Mesenchymal stem cell (in vitro differentiated cells and primary cell): ENCODE results near the gene HUNK.

Experiments used
- DNase-seq: peaks from one replicate; pipeline ENCODE4 v3.0.0-alpha.2; 2013
- H2AFZ ChIP-seq: one replicate; pipeline ENCODE4 v1.6.1; 2013; ENCODE audit warnings: low read depth, mild to moderate bottlenecking, control low read depth, inconsistent platforms, low read length, moderate library complexity
- H2AK5ac ChIP-seq: 2 replicates; pipeline ENCODE4 v1.6.1; 2013; ENCODE audit warnings: low read length, moderate library complexity, mild to moderate bottlenecking, inconsistent platforms; ENCODE audit not compliant: severe bottlenecking
- H2BK120ac ChIP-seq: one replicate; pipeline ENCODE4 v1.6.1; 2013; ENCODE audit warnings: low read depth, mild to moderate bottlenecking, inconsistent platforms, low read length, moderate library complexity
- H2BK12ac ChIP-seq, 2 experiments: one replicate each; pipeline ENCODE4 v1.6.1; 2013; ENCODE audit warnings: inconsistent platforms in 2 of 2, low read length in 2 of 2, mild to moderate bottlenecking in 2 of 2, moderate library complexity in 2 of 2, control low read depth in 1 of 2
- H2BK15ac ChIP-seq: one replicate; pipeline ENCODE4 v1.6.1; 2013; ENCODE audit warnings: mild to moderate bottlenecking, low read depth, inconsistent platforms; ENCODE audit not compliant: poor library complexity, severe bottlenecking
- H2BK5ac ChIP-seq: 2 replicates; pipeline ENCODE4 v1.6.1; 2013; ENCODE audit warnings: low read depth, mild to moderate bottlenecking, low read length, control low read depth, inconsistent platforms; ENCODE audit not compliant: poor library complexity, severe bottlenecking
- H3K14ac ChIP-seq, 2 experiments: one replicate each; pipeline ENCODE4 v1.6.1; 2013; ENCODE audit warnings: inconsistent platforms in 2 of 2, low read length in 2 of 2, control low read depth in 1 of 2, mild to moderate bottlenecking in 1 of 2, moderate library complexity in 1 of 2
- H3K18ac ChIP-seq, 2 experiments: one replicate each; pipeline ENCODE4 v1.6.1; 2013; ENCODE audit warnings: inconsistent platforms in 2 of 2, low read length in 2 of 2, control low read depth in 1 of 2, low read depth in 1 of 2, mild to moderate bottlenecking in 1 of 2
- H3K23ac ChIP-seq, 2 experiments: one replicate each; pipeline ENCODE4 v1.6.1; 2013; ENCODE audit warnings: inconsistent platforms in 2 of 2, low read length in 2 of 2, mild to moderate bottlenecking in 2 of 2, moderate library complexity in 2 of 2, control low read depth in 1 of 2
- H3K27ac ChIP-seq: 2 replicates; pipeline ENCODE4 v1.5.1; 2013; ENCODE audit warnings: mild to moderate bottlenecking, moderate library complexity, low read length, control low read depth, inconsistent platforms; ENCODE audit not compliant: poor library complexity, severe bottlenecking
- H3K27me3 ChIP-seq, 2 experiments: 2 replicates each; pipeline versions ENCODE4 v1.6.1 to v1.7.0; 2013; ENCODE audit warnings: low read length in 2 of 2, mild to moderate bottlenecking in 2 of 2, moderate library complexity in 2 of 2, control low read depth in 1 of 2, inconsistent platforms in 1 of 2; ENCODE audit not compliant: control insufficient read depth in 1 of 2, insufficient read depth in 1 of 2
- H3K36me3 ChIP-seq, 2 experiments: 2 replicates each; pipeline versions ENCODE4 v1.6.1 to v1.7.0; 2013; ENCODE audit warnings: low read length in 2 of 2, control low read depth in 1 of 2, inconsistent platforms in 1 of 2, low read depth in 1 of 2, mild to moderate bottlenecking in 1 of 2; ENCODE audit not compliant: insufficient read depth in 2 of 2, control insufficient read depth in 1 of 2
- H3K4ac ChIP-seq, 2 experiments: one replicate each; pipeline ENCODE4 v1.6.1; 2013; ENCODE audit warnings: inconsistent platforms in 2 of 2, low read length in 2 of 2, mild to moderate bottlenecking in 2 of 2, moderate library complexity in 2 of 2, control low read depth in 1 of 2, low read depth in 1 of 2
- H3K4me1 ChIP-seq: 2 replicates; pipeline ENCODE4 v1.6.1; 2013; ENCODE audit warnings: low read depth, low read length, control low read depth; ENCODE audit not compliant: control insufficient read depth, insufficient read depth
- H3K4me2 ChIP-seq: 2 replicates; pipeline ENCODE4 v1.6.1; 2013; ENCODE audit warnings: low read length, mild to moderate bottlenecking, inconsistent platforms; ENCODE audit not compliant: poor library complexity, severe bottlenecking
- H3K4me3 ChIP-seq, 2 experiments: 2 replicates each; pipeline versions ENCODE4 v1.5.1 to v1.7.0; 2013; ENCODE audit warnings: low read length in 2 of 2, mild to moderate bottlenecking in 2 of 2, control low read depth in 1 of 2, low read depth in 1 of 2; ENCODE audit not compliant: insufficient read depth in 1 of 2
- H3K79me1 ChIP-seq: replicated peaks from 2 replicates; pipeline ENCODE4 v1.6.1; 2013; ENCODE audit warnings: mild to moderate bottlenecking, control low read depth, low read length, inconsistent platforms; ENCODE audit not compliant: poor library complexity, severe bottlenecking
- H3K9ac ChIP-seq: 2 replicates; pipeline ENCODE4 v1.7.0; 2013; ENCODE audit warnings: mild to moderate bottlenecking, low read length, moderate library complexity
- H3K9me3 ChIP-seq: 2 replicates; pipeline ENCODE4 v1.7.0; 2013; ENCODE audit warnings: mild to moderate bottlenecking, low read length; ENCODE audit not compliant: control insufficient read depth
- H4K8ac ChIP-seq: one replicate; pipeline ENCODE4 v1.6.1; 2013; ENCODE audit warnings: inconsistent platforms, mild to moderate bottlenecking, low read length, moderate library complexity
- H4K91ac ChIP-seq: one replicate; pipeline ENCODE4 v1.6.1; 2013; ENCODE audit warnings: mild to moderate bottlenecking, low read length, inconsistent platforms
- WGBS: methylation state at CpG from one replicate; pipeline ENCODE4 v1.1.7; 2013; ENCODE audit warnings: mixed read lengths; 5-methylcytosine and 5-hydroxymethylcytosine counted together

Gene HUNK

DNA sequence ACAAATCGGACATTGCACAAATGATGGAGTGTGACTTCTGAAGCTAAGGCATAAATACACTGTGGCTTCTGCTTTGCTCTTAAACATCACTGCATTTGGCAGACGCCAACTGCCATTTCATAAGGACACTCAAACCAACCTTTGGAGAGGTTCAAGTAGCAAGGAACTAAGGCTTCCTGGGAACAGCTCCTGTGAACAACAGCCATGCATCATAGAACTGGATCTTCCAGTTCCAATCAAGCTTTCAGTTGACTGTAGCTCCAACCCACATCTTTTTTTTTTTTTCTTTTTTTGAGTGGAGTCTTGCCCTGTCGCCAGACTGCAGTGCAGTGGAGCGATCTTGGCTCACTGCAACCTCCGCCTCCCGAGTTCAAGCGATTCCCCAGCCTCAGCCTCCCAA is 10.7 kb upstream of the HUNK start:
- 72% methylated on average over 6 of the region's 7 CpGs for WGBS
- no peak overlapping the region for H2AFZ ChIP-seq
- no peak overlapping the region for H3K4me3 ChIP-seq
- no peak overlapping the region for H2AK5ac ChIP-seq
- H3K4me2 ChIP-seq, result no peak overlapping the region
- H3K27ac ChIP-seq, result no peak overlapping the region
- no peak for DNase-seq
- no peak overlapping the region for H3K23ac ChIP-seq
- no peak overlapping the region for H2BK5ac ChIP-seq
- H4K91ac ChIP-seq, result no peak overlapping the region
- H3K9ac ChIP-seq, result no peak overlapping the region
- no peaks in the 10 kb centered on the region for H3K79me1 ChIP-seq
- peaks cover 3 to 10% of the 10 kb centered on the region in 2 experiments for H3K27me3 ChIP-seq
- H3K36me3 ChIP-seq, result no peaks in the 10 kb centered on the region
- H3K14ac ChIP-seq, result no peak overlapping the region
- no peaks in the 10 kb centered on the region for H3K4me1 ChIP-seq
- no peak overlapping the region for H3K18ac ChIP-seq
- H2BK120ac ChIP-seq, result no peak overlapping the region
- no peak overlapping the region for H4K8ac ChIP-seq
- H3K9me3 ChIP-seq, result no peaks in the 10 kb centered on the region
- no peak overlapping the region for H2BK12ac ChIP-seq
- H3K4ac ChIP-seq, result no peak overlapping the region
- H2BK15ac ChIP-seq, result no peak overlapping the region

- H2AK5ac ChIP-seq, result no peak overlapping the region
- no peak overlapping the region for H3K27ac ChIP-seq
- H3K4me2 ChIP-seq, result no peak overlapping the region
- H3K18ac ChIP-seq, result no peak overlapping the region
- no peak overlapping the region for H3K14ac ChIP-seq
- no peak overlapping the region for H2BK12ac ChIP-seq
- H3K27me3 ChIP-seq, result peaks cover 31 to 33% of the 10 kb centered on the region in 2 experiments
- H3K9me3 ChIP-seq, result no peaks in the 10 kb centered on the region
- H2BK15ac ChIP-seq, result no peak overlapping the region
- H4K8ac ChIP-seq, result no peak overlapping the region
- no peak overlapping the region for H2BK120ac ChIP-seq
- H3K23ac ChIP-seq, result no peak overlapping the region
- WGBS, result 94% methylated on average over 10 of the region's 11 CpGs
- H3K4ac ChIP-seq, result no peak overlapping the region
- no peaks in the 10 kb centered on the region for H3K36me3 ChIP-seq
- H2AFZ ChIP-seq, result no peak overlapping the region
- peak overlapping the region; percentile 51 for H3K9ac ChIP-seq
- no peaks in the 10 kb centered on the region for H3K79me1 ChIP-seq
- H3K4me1 ChIP-seq, result no peaks in the 10 kb centered on the region
- no peak overlapping the region for H3K4me3 ChIP-seq
- DNase-seq, result no peak
- no peak overlapping the region for H2BK5ac ChIP-seq
- no peak overlapping the region for H4K91ac ChIP-seq
Observed at GRCh38 chr21:31865429-31865970, 7.3 kb upstream of the HUNK start.

GRCh38 chr21:31866077-31866511 is 6.7 kb upstream of the HUNK start:
- Histone ChIP-seq H3K18ac (no peak overlapping the region), H2BK120ac (no peak overlapping the region), H3K4me2 (no peak overlapping the region), H2AFZ (no peak overlapping the region), H3K4ac (no peak overlapping the region), H3K9ac (peak overlapping the region; percentile 51), H2BK15ac (no peak overlapping the region), H3K36me3 (no peaks in the 10 kb centered on the region), H4K91ac (no peak overlapping the region), H3K14ac (no peak overlapping the region), H2BK5ac (no peak overlapping the region), H3K27ac (no peak overlapping the region), H3K23ac (no peak overlapping the region), H4K8ac (no peak overlapping the region), H3K27me3 (peaks cover 31 to 34% of the 10 kb centered on the region in 2 experiments), H3K4me1 (no peaks in the 10 kb centered on the region), H3K9me3 (no peaks in the 10 kb centered on the region), H2BK12ac (no peak overlapping the region), H3K4me3 (no peak overlapping the region), H2AK5ac (no peak overlapping the region), H3K79me1 (no peaks in the 10 kb centered on the region)
- 15% methylated on average over 11 of the region's 15 CpGs for WGBS
- DNase-seq, result peak; percentile 57

DNA sequence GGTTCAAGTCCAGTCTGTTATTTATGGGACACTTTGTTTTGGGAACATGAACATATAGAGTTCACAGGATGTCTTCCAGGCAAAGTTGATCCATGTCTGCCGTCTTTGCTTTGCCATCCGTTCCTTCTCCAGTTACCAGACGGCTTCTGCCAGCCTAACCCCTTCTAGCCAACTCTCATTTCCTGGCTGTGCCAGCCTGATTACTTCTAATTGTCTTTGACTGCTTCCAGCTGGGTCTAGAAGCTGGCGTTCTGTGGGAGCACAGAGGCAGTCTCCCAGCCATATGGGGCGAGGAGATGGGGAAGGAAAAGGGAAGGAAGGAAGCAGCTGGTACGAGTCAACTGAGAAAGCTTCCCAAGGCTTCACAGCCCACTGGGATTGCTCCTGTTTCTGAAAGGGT is 3.1 kb upstream of the HUNK start:
- Histone ChIP-seq H3K36me3 (no peaks in the 10 kb centered on the region), H2BK120ac (no peak overlapping the region), H3K23ac (no peak overlapping the region), H2AK5ac (no peak overlapping the region), H2BK15ac (no peak overlapping the region), H3K14ac (no peak overlapping the region), H3K9me3 (no peaks in the 10 kb centered on the region), H3K4me2 (no peak overlapping the region), H3K4ac (no peak overlapping the region), H4K8ac (no peak overlapping the region), H3K79me1 (no peaks in the 10 kb centered on the region), H3K9ac (no peak overlapping the region), H2BK5ac (no peak overlapping the region), H3K18ac (no peak overlapping the region), H2AFZ (no peak overlapping the region), H3K4me1 (peaks cover 17% of the 10 kb centered on the region), H3K27ac (no peak overlapping the region), H4K91ac (no peak overlapping the region), H3K4me3 (no peak overlapping the region), H2BK12ac (no peak overlapping the region), H3K27me3 (peaks cover 45 to 48% of the 10 kb centered on the region in 2 experiments)
- DNase-seq, result no peak
- WGBS, result 73% methylated on average over 6 of the region's 6 CpGs
